Measurements from ENCODE around the gene NDST3. TPM values are rescaled to one million over a fixed set of nuclear protein-coding genes. Genes with fewer than 3 reads are reported as not detected.

Gene NDST3
- total and polyA plus RNA-seq, 2 of the 13 experiments (the other 11 are each of a cell fraction or from before 2014, with no cell fraction given) = not detected

GRCh38 chr4:118225511-118225910 is 191.2 kb downstream of the NDST3 start (continued):
- no peak for TF ChIP-seq ZNF816 (CRISPR knock-in tag; IDR thresholded peaks at IDR 0.05; ENCODE audit: borderline replicate concordance)
- TF ChIP-seq FOXP4 (CRISPR knock-in tag; IDR thresholded peaks at IDR 0.05) = no peak
- TF ChIP-seq ZNF253 (CRISPR knock-in tag; IDR thresholded peaks at IDR 0.05; ENCODE audit: borderline replicate concordance) = no peak

GRCh38 chr4:118226311-118227010 is 192.2 kb downstream of the NDST3 start:
- TF ChIP-seq, protein P1, sequence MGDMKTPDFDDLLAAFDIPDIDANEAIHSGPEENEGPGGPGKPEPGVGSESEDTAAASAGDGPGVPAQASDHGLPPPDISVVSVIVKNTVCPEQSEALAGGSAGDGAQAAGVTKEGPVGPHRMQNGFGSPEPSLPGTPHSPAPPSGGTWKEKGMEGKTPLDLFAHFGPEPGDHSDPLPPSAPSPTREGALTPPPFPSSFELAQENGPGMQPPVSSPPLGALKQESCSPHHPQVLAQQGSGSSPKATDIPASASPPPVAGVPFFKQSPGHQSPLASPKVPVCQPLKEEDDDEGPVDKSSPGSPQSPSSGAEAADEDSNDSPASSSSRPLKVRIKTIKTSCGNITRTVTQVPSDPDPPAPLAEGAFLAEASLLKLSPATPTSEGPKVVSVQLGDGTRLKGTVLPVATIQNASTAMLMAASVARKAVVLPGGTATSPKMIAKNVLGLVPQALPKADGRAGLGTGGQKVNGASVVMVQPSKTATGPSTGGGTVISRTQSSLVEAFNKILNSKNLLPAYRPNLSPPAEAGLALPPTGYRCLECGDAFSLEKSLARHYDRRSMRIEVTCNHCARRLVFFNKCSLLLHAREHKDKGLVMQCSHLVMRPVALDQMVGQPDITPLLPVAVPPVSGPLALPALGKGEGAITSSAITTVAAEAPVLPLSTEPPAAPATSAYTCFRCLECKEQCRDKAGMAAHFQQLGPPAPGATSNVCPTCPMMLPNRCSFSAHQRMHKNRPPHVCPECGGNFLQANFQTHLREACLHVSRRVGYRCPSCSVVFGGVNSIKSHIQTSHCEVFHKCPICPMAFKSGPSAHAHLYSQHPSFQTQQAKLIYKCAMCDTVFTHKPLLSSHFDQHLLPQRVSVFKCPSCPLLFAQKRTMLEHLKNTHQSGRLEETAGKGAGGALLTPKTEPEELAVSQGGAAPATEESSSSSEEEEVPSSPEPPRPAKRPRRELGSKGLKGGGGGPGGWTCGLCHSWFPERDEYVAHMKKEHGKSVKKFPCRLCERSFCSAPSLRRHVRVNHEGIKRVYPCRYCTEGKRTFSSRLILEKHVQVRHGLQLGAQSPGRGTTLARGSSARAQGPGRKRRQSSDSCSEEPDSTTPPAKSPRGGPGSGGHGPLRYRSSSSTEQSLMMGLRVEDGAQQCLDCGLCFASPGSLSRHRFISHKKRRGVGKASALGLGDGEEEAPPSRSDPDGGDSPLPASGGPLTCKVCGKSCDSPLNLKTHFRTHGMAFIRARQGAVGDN (CRISPR knock-in tag; IDR thresholded peaks at IDR 0.05) = no peak
- TF ChIP-seq, protein P2, sequence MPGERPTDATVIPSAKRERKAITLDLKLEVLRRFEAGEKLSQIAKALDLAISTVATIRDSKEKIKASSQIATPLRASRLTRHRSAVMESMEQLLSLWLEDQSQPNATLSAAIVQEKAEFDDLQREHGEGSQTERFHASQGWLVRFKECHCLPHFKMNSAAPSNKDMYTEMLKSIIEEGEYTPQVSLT (CRISPR knock-in tag; IDR thresholded peaks at IDR 0.05; ENCODE audit: borderline replicate concordance, low read depth) = no peak
- TF ChIP-seq ZFP36L2 (CRISPR knock-in tag; IDR thresholded peaks at IDR 0.05) (no peak), HMGA1 (CRISPR knock-in tag; conservative IDR thresholded peaks at IDR 0.05) (no peak), ISL2 (CRISPR knock-in tag; IDR thresholded peaks at IDR 0.05) (no peak), HMG20A (CRISPR knock-in tag; IDR thresholded peaks at IDR 0.05; ENCODE audit: borderline replicate concordance) (no peak)
- in situ Hi-C loops (cut with HindIII; ENCODE audit: extremely low pct_ligation_motif_present, low pct_unique_long_range_greater_than_20kb) = loop anchor here (25.0 kb wide), 1 partner anchor 1089 kb away; no protein-coding TSS in a partner anchor
- WGBS (ENCODE audit: low lambda C conversion rate) = 27% methylated on average over 7 of the region's 7 CpGs

More at GRCh38 chr4:118226311-118227010, 192.2 kb downstream of the NDST3 start:
- intact Hi-C loops (cut with micrococcal nuclease; ENCODE audit: unreplicated experiment) = no loop called here
- no peaks in the 10 kb centered on the region for H3K27me3 ChIP-seq (ENCODE audit: control insufficient read depth in 1 of 2, insufficient read depth in 2 of 2, low read length in 2 of 2)
- no TSS peak for BruUV-seq (replicated peaks)
- H3K9me3 ChIP-seq (ENCODE audit: low read length) = no peaks in the 10 kb centered on the region
- ATAC-seq (no peak), FAIRE-seq (no peak), DNase-seq (ENCODE audit: low spot score) (no peak)
- no peaks in the 10 kb centered on the region for H3K4me1 ChIP-seq (ENCODE audit: insufficient read depth, low read length)
- no peak overlapping the region for H3K4me3 ChIP-seq (replicated peaks in 1 of 3; ENCODE audit: insufficient read depth in 1 of 3, low read depth in 2 of 3, low read length in 3 of 3)
- H2AFZ ChIP-seq (ENCODE audit: low read length) = no peak overlapping the region
- no peaks in the 10 kb centered on the region for H3K36me3 ChIP-seq (replicated peaks in 1 of 2; ENCODE audit: control insufficient read depth in 1 of 2, insufficient read depth in 2 of 2, low read length in 2 of 2)
- no peak overlapping the region for H3K27ac ChIP-seq (ENCODE audit: extremely low read length, insufficient read depth, low read length)
- CTCF ChIA-PET (ENCODE audit: low intra/inter-chr PET ratio, low total read pairs) = no interaction called here
- no peak overlapping the region for H3K9ac ChIP-seq (ENCODE audit: insufficient read depth, low read depth, low read length)
- no peak overlapping the region for H3K4me2 ChIP-seq (ENCODE audit: low read depth, low read length)
- H4K20me1 ChIP-seq (ENCODE audit: insufficient read depth, low read length) = no peaks in the 10 kb centered on the region
- POLR2A ChIA-PET = no interaction called here
- no peaks in the 10 kb centered on the region for H3K79me2 ChIP-seq (ENCODE audit: insufficient read depth, low read length)
